Camera-type eye (tissue), 1 donor: ENCODE data around the gene R3HDM1. TPM values are rescaled to one million over a fixed set of nuclear protein-coding genes. Genes with fewer than 3 reads are reported as not detected.

Experiments
- total RNA-seq: library from RNA; depleted of rRNA; stranded (reverse); fragments of >200 nt; gene quantifications from one replicate; pipeline ENCODE4 v1.2.3, GENCODE V29; 2014

R3HDM1 gene
- total RNA-seq: 51.5 TPM

DNA sequence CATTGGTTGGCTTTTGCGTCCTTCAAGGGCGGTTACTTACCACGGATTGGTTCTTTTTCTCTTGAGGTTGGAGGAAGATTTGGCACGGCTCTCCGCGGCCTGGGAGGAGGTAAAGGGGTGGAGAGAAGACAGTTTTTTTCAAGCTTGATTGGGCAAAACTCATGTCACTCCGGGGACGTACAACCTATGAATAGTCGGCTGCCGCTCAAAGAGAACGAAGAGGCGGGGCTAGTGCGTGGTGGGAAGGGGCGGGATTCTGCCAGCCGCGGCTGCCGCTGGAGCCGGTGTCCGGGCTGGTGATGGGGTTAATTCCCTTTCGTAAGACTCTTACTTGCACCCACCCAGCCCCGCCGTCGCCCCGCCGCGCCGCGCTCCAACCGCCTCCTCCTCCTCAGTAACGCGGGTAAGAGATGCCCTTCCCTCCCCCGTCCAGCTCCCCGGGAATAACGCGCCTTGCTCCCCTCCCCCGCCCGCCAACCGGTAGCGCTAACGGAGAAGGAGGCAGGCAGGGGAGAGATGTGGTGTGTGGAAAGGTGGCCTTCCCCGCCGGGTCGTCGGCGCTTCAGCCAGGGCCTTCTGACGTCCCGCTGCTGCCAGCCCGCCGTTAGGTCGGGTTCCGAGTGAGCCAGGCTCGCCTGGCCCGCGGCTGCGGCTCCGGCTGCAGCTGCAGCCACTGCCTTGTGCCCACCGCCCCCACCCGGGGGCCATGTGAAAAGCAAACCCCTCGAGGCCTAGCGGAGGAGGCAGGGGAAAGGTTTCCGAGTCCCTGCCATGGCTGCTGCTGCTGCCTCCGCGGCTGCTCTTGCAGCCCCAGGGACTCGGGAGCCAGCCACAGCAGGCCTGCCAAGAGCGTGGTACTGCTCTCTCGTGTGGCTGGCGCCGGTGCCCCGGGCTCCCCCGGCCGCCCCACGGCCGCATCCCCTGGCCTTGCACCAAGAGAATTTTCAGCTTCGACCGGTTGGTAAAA is at the start of gene R3HDM1:
Gene R3HDM1, plus strand, starts transcription at position 254 of the 967 bp plus-strand sequence. CDS start 73,362 bp downstream, outside the sequence.

GRCh38 chr2:135530313-135531230 is 712 bp upstream of the R3HDM1 start, which contains the start of gene ZRANB3:
TSS of gene ZRANB3 (minus strand) at chr2:135531218.

DNA sequence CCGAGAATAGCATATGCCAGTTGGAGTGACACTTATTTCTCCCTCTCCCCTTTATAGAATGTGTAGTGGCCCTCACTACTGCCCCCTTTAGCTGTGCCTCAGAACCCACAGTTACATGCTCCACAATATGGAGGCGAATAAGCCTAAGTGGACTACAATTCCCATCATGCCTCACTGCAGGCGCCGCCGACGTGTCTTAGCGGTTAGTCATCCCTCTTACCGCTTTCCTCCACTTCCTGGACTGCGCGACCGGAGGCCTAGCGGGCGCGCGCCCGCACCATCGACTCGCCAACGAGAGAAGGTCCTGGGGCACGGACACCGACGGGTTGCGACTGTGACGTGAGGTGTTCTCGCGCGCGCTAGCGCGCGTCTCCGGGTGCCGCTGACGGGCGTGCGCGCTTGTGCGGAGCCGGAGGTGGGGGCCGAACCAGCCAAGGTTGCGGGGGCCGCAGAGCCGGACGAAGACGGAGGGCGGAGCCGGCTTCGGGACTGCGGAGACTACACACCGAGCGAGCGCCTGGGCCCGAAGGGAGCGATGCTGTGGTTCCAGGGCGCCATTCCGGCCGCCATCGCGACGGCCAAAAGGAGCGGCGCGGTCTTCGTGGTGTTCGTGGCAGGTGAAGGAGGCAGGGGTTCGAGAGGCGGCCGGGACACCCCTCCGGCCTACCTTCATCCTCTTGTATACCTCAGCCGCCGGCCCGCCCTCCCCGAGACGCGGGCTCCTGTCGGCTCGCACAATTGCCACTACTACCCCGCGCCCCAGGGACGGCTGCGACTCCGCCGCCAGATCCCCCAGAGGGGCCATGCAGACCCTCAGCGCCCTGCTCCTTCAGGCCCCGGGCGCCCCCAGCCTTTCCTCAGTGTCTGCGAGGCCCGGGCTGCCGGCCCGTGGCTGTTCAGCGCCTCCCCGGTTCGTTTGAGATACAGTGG is 210.4 kb downstream of the R3HDM1 start, which contains the start of gene UBXN4:
Gene UBXN4, plus strand, starts transcription at position 461 of the 930 bp plus-strand sequence. Its CDS starts 75 bp downstream, at position 536.

Other genes with a start within 250 kb of the R3HDM1 start
- gene ZRANB3, start 266 bp upstream of the R3HDM1 start, total RNA-seq: 23.3 TPM
- gene UBXN4, start 210.4 kb downstream of the R3HDM1 start, total RNA-seq: 192 TPM